Stomach (tissue), 4 donors: ENCODE results near the gene PRCP.

Experiments
- EP300 ChIP-seq: sonication (generic); formaldehyde crosslinking; IDR thresholded peaks from one replicate; pipeline ENCODE4 v1.6.1; 2017; ENCODE audit warnings: antibody characterized with exemption
- POLR2A ChIP-seq, 4 donors: fragments of 450-650 bp; IDR thresholded peaks; one replicate each; pipeline ENCODE4 v1.6.1; 2016; ENCODE audit warnings: antibody characterized with exemption in 4 of 4, control low read depth in 2 of 4, mild to moderate bottlenecking in 1 of 4, moderate library complexity in 1 of 4
- POLR2AphosphoS5 ChIP-seq, 3 donors: sonication (generic); formaldehyde crosslinking; IDR thresholded peaks; one replicate each; pipeline ENCODE4 v1.6.1; 2016; ENCODE audit warnings: antibody characterized with exemption in 3 of 3
- TF ChIP-seq, protein P1 (sequence below), 7 experiments: fragments of 450-650 bp in 4 of 7; fragments of 200-600 bp in 3 of 7; sonication (generic) in 3 of 7; IDR thresholded peaks; one replicate each; pipeline ENCODE4 v1.5.1; 2016 to 2019; ENCODE audit warnings: antibody characterized with exemption in 7 of 7, control low read depth in 2 of 7, mild to moderate bottlenecking in 1 of 7

DNA sequence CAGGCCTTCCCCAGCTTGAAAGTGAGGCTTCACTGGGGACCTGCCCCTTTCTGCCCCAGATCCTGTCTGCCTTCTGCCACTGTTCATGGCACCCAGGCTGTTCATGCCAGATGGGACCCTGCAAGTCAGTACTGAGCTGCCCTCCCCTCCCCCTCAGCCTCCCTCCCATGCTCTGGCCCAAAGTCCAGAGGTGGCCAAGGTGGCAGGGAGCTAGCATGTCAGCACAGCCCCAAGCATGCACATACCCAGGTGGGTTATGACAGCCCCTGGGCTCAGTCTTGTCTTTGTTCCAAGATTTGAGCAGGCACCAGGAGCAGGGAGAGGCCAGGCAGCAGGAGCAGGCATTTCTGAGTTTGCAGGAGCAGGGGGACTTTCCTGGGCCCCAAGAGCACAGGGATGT is 45.5 kb upstream of the PRCP start:
- TF ChIP-seq, protein P1, sequence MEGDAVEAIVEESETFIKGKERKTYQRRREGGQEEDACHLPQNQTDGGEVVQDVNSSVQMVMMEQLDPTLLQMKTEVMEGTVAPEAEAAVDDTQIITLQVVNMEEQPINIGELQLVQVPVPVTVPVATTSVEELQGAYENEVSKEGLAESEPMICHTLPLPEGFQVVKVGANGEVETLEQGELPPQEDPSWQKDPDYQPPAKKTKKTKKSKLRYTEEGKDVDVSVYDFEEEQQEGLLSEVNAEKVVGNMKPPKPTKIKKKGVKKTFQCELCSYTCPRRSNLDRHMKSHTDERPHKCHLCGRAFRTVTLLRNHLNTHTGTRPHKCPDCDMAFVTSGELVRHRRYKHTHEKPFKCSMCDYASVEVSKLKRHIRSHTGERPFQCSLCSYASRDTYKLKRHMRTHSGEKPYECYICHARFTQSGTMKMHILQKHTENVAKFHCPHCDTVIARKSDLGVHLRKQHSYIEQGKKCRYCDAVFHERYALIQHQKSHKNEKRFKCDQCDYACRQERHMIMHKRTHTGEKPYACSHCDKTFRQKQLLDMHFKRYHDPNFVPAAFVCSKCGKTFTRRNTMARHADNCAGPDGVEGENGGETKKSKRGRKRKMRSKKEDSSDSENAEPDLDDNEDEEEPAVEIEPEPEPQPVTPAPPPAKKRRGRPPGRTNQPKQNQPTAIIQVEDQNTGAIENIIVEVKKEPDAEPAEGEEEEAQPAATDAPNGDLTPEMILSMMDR (IDR thresholded peaks at IDR 0.05): no peak
- no peak for TF ChIP-seq POLR2AphosphoS5 (IDR thresholded peaks at IDR 0.05)
- TF ChIP-seq POLR2A (IDR thresholded peaks at IDR 0.05): no peak
- TF ChIP-seq EP300: no peak
